AG09309 (cell line): ENCODE data around the gene CNDP1.

Source experiments
- DNase-seq: peaks from one replicate; pipeline ENCODE4 v3.0.0-alpha.2; 2010; ENCODE audit warnings: low read depth
- H3K4me3 ChIP-seq: 2 replicates; pipeline ENCODE4 v1.5.1; 2011; ENCODE audit warnings: mild to moderate bottlenecking, low read depth, low read length, moderate library complexity; ENCODE audit not compliant: control insufficient read depth
- TF ChIP-seq, protein P1 (sequence below): IDR thresholded peaks from 2 replicates; pipeline ENCODE4 v1.5.1; 2011; ENCODE audit warnings: mild to moderate bottlenecking, low read depth, low read length, inconsistent platforms; ENCODE audit not compliant: insufficient read depth, control insufficient read depth; ENCODE audit errors: missing control alignments

Gene CNDP1

DNA sequence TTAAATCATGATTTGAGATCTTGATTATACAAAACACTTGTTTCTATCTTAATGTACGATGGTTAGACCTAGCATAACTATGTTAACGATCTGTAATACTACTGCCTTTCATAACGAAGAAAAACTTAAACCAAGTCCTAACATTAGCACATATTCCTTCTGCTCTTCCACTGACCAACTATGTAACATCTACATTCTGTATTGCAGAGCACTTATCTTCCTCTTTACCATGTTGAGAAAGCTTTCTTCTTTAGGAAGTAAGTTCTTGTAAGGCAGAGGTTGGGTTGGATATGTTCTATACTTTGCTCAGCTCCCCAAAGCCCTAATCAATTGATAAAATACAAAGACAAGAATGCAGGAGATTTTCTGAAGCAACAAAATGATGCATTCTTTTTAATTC lies 55.5 kb downstream of the CNDP1 start:
- TF ChIP-seq, protein P1, sequence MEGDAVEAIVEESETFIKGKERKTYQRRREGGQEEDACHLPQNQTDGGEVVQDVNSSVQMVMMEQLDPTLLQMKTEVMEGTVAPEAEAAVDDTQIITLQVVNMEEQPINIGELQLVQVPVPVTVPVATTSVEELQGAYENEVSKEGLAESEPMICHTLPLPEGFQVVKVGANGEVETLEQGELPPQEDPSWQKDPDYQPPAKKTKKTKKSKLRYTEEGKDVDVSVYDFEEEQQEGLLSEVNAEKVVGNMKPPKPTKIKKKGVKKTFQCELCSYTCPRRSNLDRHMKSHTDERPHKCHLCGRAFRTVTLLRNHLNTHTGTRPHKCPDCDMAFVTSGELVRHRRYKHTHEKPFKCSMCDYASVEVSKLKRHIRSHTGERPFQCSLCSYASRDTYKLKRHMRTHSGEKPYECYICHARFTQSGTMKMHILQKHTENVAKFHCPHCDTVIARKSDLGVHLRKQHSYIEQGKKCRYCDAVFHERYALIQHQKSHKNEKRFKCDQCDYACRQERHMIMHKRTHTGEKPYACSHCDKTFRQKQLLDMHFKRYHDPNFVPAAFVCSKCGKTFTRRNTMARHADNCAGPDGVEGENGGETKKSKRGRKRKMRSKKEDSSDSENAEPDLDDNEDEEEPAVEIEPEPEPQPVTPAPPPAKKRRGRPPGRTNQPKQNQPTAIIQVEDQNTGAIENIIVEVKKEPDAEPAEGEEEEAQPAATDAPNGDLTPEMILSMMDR = no peak
- no peak overlapping the region for H3K4me3 ChIP-seq
- no peak for DNase-seq

DNA sequence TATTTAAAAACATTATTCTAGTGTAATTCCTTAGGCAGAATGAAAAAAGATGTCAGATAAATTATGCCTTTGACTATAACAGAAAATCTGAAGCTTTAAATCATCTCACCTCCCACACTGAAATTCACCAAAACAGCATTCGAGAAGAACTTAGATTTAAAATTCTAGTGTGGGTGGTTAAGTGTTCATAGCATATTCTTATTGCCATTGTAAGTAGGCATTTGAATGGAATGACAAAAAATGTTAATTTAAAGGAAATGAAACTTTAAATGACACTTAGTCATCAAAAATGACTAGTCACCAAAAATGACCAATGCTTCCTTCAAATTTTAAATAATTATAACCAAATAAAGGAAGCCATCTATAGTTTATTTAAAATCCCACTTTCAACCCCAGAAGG lies 56.4 kb downstream of the CNDP1 start:
- H3K4me3 ChIP-seq = no peak overlapping the region
- TF ChIP-seq, protein P1 = no peak
- DNase-seq = no peak

DNA sequence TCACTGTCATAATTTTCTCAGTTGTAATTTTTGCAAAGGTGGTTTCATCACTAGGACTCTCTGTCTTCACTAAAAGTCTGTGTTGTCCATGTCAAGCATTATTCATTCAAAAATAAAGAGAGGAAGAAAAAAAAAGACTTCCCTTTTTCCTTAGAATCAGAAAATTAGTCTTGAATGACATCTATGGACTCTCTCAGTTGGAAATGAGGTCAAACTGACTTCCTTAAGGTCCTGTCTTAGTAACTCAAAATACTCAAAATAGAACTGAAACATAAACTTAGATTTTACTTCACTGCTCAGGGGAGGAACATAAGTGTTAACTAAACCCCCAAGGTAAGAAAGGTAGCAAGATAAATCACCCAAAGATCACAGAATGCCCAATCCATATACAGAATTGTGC lies 61.1 kb downstream of the CNDP1 start:
- TF ChIP-seq, protein P1 = no peak
- no peak overlapping the region for H3K4me3 ChIP-seq
- DNase-seq = no peak

DNA sequence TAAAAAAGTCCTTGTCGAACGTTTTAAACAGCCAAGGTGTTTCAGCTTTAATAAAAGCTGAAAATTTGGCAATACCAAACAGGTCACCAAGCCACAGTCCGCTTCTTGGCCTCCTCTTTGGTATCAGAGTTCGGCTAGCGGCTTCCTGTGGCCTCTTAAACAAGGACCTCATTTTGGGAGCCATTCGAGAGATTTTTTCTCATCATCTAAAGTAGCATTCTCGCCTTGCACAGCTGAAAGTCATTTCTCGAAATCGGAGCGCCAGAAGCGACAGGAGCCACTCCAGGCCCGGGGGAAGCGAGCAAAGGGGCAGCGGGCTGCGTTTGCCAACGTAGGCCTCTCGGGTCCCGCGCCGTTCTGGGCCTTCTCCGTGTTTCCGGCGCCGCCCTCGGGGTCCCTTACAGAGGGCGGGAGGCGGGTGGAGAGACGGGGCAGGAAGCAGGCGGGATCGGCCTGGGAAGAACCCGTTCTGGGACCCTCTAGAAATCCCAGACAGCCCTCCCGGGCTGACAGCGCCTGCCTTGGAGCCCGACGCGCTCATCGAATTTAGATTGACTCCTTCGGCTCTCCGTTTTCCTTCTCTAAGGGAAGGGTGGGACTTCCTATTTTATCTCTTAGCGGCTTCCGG lies 62.8 kb downstream of the CNDP1 start:
- no peak for DNase-seq

DNA sequence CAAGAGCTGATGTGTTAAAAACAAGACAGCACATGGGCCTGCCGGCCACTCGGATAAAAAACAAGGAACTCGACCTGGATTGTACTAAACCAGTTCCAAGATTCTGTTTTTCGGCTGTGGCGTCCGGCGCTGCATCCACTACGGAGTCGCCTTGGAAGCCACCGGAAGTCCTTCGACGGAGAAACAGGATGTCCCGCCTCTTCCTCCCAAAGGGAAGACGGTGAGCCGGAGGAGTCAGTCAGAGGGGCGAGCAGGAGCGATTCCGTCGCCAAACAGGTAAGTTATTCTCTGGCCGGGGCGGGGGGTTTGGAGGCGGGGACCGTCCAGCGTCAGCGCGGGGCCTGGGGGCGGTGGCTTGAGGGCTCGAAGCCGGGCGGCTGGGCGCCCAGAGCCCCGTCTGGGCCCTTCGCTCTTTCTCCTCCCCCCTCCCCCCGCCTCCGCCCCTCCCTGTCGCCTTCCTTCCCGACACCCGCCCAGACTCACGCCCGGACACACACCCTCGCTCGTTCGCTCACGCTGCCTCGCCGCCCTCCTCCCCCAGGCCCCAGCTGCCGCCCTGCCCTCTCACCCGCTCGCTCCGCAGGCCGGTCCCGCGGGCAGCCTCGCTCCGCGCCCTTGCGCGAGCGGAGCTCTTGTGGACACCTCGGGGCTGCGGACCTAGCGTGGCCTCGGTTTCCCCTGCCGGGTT lies 63.5 kb downstream of the CNDP1 start, which contains the start of gene ZNF407:
ZNF407 (plus strand) TSS at position 209 of the 688 bp plus-strand sequence. CDS start 33,150 bp downstream, outside the sequence.
- DNase-seq = peak; percentile 64
- TF ChIP-seq, protein P1 = no peak
- peak within 1 kb of the TSS; percentile 94 for H3K4me3 ChIP-seq

More for the DNA sequence above, 62.8 kb downstream of the CNDP1 start:
- TF ChIP-seq, protein P1 = no peak
- peak overlapping the region; percentile 94 for H3K4me3 ChIP-seq

DNA sequence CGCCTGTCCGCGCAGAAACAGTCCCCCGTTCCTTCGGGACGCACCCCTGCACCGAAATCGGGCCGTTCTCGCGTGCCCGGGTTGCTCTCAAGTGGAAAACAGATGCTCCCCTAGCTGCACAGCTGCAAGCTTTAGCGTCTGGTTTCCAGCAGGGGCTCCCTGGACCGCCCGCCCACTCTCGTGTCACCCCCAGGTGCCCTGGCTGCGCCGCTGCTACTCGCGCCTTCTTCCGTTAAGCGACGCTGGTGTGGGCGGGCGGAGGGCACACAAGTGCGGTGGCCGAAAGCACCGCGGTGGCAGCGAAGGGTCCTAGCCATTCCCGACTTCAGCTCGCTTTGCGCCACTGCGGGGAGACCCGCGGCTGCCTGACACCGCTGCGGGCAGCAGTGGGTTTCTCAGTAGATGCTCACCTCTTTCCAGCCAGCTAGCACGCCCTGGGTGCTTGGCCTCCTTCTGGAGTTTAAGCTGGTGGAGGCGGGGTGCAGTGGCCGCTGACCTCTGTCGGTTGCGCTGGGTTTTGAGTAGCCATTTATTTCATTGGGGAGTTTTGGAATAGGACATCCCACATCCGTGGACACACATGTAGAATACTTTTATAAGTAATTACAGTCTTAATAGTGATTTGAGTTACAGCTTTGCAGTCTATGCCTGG lies 64.2 kb downstream of the CNDP1 start:
- TF ChIP-seq, protein P1 = no peak
- DNase-seq = no peak
- H3K4me3 ChIP-seq = peak overlapping the region; percentile 94
